MM.1S (cell line): Measurements from ENCODE around the gene NCOA1.

ENCODE experiments used
- CTCF ChIP-seq: fragments of 300-600 bp; sonication (generic); IDR thresholded peaks from 2 replicates; pipeline ENCODE4 v1.5.1; 2016; ENCODE audit warnings: antibody characterized with exemption, low read length, mixed read lengths
- EZH2 ChIP-seq: fragments of 300-600 bp; sonication (generic); optimal IDR thresholded peaks from 2 replicates; pipeline ENCODE3; 2017; ENCODE audit warnings: low read depth, mild to moderate bottlenecking, antibody characterized with exemption, low read length, mixed read lengths
- EZH2phosphoT487 ChIP-seq: fragments of 300-600 bp; sonication (generic); IDR thresholded peaks from 2 replicates; pipeline ENCODE4 v1.6.1; 2018; ENCODE audit warnings: antibody characterized with exemption, low read length

GRCh38 chr2:24742730-24743129 lies 251.7 kb downstream of the NCOA1 start:
- TF ChIP-seq CTCF (no peak), EZH2 (no peak), EZH2phosphoT487 (no peak)
